C4-2B (cell line): Measurements from ENCODE around the gene RPS17.
"Not testable (repeated sequence)": the region's sequence is repeated elsewhere in the genome, so short reads cannot be mapped to it uniquely, and the experiment has no call there.

Source experiments
- H3K27ac ChIP-seq: fragments of 450-650 bp; 2 replicates; pipeline ENCODE4 v1.5.1; 2017
- ZFX ChIP-seq: fragments of 450-650 bp; IDR thresholded peaks from 2 replicates; pipeline ENCODE4 v1.6.1; 2017
- TF ChIP-seq, protein P1 (sequence below): fragments of 450-650 bp; conservative IDR thresholded peaks from 2 replicates; pipeline ENCODE4 v1.5.1; 2017; ENCODE audit warnings: mild to moderate bottlenecking

The RPS17 gene

DNA sequence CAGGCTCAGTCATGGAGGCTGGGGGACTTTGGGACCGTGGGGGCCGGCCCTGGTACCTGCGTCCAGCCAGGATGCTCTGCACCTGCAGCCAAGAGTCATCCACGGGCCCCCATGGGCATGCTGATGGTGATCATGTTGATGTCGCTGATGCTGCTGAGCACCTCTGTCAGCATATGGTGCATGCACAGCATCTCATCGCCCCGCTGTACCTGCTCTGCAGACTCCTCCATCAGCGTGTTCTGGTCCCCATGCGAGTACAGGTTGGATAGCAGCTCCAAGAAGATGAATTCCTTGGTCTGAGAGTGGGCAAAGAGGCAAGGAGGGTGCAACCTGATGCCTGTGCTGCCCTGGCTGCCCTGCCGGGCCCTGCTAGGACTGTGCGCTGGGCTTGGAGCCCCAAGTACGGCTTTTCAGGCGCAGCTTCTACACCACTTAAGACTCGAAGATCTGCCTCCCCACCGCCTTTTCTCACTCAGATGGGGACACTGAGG lies 7.2 kb downstream of the RPS17 start:
- TF ChIP-seq, protein P1, sequence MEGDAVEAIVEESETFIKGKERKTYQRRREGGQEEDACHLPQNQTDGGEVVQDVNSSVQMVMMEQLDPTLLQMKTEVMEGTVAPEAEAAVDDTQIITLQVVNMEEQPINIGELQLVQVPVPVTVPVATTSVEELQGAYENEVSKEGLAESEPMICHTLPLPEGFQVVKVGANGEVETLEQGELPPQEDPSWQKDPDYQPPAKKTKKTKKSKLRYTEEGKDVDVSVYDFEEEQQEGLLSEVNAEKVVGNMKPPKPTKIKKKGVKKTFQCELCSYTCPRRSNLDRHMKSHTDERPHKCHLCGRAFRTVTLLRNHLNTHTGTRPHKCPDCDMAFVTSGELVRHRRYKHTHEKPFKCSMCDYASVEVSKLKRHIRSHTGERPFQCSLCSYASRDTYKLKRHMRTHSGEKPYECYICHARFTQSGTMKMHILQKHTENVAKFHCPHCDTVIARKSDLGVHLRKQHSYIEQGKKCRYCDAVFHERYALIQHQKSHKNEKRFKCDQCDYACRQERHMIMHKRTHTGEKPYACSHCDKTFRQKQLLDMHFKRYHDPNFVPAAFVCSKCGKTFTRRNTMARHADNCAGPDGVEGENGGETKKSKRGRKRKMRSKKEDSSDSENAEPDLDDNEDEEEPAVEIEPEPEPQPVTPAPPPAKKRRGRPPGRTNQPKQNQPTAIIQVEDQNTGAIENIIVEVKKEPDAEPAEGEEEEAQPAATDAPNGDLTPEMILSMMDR: no peak
- no peak for TF ChIP-seq ZFX
- H3K27ac ChIP-seq: peak overlapping the region; percentile 31

DNA sequence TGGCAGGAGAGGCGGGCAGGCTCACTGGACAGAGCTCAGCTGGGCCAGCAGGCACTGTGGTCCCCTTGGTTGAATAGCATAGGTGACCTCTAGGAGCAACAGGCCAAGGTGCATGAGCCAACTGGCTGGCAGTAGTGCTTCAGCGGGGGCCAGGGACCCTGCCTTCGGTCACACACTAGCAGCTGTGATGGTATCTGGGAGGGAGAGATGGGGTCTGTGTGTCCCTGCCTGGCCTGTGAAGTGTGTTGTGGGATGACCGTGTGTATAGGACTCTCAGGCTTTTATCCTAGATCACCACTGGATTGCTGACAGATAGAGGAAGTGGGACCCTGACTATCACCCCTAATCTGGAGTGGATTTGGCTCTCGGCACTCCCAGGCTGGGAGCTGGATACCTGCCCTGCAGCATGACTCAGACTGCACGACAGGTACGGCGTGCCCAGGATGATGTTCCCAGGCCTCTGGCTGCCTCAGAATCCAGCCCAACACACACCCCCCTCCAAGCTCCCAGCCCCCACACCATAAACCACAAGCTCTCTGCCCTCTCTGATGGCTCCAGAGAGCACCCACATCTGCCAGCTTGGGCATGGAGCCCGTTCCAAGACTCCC lies 7.8 kb downstream of the RPS17 start:
- peak overlapping the region; percentile 31 for H3K27ac ChIP-seq
- TF ChIP-seq, protein P1: no peak
- TF ChIP-seq ZFX: no peak

DNA sequence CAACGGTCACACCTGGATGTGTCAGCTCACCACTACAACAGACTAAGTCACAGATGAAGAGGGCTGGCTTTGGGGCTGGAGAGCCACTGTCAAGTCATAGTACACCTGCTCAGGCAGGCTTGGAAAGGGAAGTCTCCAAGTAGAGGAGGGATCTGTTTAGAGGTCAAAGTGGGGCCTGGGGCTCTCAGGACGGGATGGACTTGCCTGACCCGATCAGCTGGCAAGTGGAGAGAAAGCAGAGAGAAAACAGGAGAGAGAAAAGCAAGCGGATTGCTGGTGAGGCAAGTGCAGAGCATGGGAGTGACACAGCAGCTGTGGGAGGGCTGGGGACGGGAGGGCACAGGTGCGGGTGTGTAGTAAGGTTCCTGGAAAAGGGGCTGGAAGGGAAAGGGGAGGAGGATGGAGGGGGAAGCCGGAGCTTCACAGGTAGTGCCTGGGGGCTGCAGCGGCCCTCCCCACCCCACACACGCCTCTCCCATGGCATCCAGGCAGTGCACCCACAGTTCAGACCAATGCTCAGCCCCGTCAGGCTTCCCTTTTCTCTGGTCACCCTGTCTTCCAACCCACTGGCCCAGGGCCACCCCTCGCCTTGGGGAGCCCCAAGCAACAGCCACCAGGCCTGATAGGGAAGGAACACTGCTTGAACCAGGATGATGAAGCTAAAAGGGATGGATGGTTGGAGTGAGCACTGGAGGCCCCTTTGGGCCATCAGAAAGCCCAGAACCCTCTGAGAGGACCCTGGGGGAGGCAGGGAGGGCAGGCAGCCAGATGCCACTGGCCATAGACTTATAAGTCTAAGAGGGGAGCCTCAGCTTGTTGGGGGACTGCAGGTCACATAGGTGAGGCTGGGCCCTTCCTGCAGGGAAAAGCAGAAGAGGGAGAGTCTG lies 8.5 kb downstream of the RPS17 start:
- no peak for TF ChIP-seq ZFX
- TF ChIP-seq, protein P1: no peak
- H3K27ac ChIP-seq: peak overlapping the region; percentile 31

DNA sequence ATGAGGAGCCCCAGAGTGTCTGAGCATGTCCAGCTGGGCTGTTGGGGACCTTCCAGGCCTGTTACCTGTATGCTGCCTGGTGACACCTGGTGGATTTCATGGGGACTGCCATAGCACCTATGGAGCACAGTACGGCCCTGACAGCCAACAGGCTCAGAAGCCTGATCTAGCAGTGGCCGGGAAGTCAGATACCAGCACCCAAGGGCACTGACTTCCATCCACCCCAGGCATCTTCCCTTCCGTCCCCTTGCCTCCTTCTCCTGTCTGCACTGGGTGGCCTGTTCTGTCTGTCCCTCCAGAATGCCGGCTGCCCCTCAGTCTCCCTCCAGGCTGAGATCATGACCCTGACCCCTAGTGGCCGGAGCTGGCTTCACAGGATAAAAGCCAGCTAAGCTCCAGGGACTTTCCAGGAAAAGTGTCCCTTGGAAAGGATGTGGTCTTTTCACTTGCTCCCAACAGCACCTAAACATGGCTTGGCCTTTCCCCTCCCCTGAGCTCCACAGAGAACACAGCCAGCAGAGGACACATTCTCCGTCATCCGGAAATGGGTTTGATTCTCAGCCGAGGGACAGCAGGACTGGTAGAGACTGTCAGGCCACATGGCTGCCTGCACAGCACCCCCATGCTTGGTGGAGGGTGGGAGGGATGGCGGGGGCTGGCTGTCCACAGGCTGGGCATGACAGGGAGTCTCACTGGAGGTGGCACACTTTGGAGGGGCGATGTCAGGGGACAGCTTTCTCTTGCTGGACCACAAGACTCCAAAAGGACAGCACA lies 9.5 kb downstream of the RPS17 start:
- no peak for TF ChIP-seq ZFX
- TF ChIP-seq, protein P1: peak; percentile 97
- peak overlapping the region; percentile 31 for H3K27ac ChIP-seq

DNA sequence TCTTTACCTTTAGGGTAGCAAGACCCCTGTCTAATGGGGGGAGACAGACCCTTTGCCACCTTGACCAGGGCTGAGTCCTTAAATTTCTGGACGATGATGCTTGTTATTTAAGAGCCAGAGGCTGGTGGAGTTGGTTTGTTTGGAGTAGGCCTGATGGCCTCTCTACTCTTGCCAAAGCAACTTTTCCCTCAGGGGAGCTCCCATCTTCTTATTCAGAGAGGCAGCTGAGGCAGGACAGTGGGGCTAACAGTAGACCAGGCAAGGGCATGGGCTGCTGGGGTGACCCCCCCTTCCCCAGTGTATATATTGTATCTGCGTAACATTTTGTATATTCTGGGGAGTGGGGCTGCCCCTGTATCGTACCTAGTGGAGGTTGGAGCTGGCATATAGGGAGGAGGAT lies 10.3 kb downstream of the RPS17 start:
- TF ChIP-seq, protein P1: no peak
- TF ChIP-seq ZFX: no peak
- no peak overlapping the region for H3K27ac ChIP-seq

DNA sequence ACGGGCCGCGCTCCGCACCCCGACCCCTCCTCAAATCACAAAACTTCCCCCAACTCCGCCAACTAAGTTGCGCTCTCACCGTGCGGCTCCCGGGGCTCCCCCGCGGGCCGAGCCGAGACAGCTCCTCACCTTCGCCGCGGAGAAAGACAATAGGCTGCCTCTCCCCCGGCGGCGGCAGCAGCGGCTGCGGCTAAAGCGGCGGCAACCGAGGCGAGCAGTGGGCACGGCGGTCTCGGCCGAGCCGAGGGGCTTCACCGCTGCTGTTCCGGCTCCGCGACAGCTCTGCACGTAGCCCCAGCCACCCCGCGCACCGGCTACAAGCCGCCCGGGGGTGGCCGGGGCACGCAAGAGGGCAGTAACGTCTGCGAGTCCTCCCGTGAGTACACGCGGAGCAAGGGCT lies 26.7 kb downstream of the RPS17 start:
- H3K27ac ChIP-seq: not testable (repeated sequence)

DNA sequence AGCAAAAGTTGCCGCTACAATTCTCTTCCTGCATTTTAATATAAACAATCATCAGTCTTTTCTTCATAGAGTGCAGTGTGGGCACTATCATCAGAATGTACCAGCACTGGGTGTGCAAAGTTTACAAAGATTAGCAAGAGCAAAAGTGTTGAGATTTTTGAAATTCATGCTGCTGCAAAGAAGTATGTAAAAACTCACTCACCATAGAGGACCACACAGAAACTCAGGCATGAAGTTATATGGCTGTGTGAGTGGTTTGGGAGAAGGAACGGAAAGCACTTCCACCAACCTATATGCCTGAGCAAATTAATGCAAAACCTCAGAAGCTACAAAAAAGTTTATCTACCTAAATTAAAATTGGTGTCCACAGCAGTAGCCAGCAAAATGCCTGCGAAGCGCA lies 32.6 kb downstream of the RPS17 start:
- H3K27ac ChIP-seq: not testable (repeated sequence)

DNA sequence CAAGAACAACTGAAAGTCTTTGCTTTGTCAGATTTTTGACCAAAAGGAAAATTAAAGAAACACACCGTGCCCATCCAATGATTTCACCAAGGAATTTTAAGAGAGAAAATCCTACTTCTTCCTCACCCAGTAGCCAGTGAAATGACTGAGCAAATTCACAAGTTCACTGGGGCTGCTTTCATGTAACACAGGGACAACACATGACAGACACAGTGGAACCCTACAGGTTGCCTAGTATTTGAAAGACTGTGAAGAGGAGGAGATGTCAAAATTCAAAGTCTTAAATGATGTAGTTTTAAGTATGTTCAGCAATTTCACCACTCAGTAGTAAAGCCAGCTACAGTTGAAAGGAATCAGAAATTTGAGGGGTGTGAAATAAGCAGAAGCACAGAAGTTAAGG lies 33.2 kb downstream of the RPS17 start:
- not testable (repeated sequence) for H3K27ac ChIP-seq

DNA sequence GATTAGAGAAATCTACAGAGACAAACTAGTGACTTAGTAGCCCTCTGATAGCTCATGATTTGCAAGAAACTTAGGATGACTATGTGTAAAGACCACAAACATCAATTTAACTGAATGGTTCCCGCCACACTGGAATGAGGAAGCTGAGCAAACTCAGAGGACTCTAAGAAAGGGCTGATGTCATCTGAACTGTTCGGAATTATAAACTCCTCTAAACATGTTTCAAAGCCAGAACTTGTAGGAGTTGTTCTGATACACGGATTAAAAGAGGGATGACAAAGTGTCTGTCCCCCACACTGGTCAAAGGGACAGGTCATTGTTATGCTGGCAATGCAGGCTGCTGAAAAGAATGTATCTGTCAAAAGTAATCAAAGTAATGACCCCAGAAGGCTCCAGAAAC lies 34.4 kb downstream of the RPS17 start:
- not testable (repeated sequence) for H3K27ac ChIP-seq

DNA sequence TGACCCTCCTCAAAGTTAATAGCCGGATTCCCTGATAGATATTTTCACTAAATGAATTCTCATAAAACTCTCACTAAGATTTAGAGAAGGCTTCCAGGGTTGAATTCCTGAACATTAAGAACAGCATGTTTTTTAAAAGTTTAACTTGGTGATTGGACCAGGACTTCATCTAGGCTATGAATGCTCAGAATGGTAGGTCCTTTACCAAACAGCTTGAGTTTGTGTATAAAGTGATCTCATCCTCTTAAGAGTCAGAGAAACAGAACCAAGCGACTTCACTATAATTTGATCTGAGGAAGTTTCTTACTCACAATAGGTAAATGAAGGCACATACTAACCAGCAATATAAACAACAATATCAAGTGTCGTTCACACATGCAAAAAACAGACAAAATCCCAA lies 36.2 kb downstream of the RPS17 start:
- not testable (repeated sequence) for H3K27ac ChIP-seq

DNA sequence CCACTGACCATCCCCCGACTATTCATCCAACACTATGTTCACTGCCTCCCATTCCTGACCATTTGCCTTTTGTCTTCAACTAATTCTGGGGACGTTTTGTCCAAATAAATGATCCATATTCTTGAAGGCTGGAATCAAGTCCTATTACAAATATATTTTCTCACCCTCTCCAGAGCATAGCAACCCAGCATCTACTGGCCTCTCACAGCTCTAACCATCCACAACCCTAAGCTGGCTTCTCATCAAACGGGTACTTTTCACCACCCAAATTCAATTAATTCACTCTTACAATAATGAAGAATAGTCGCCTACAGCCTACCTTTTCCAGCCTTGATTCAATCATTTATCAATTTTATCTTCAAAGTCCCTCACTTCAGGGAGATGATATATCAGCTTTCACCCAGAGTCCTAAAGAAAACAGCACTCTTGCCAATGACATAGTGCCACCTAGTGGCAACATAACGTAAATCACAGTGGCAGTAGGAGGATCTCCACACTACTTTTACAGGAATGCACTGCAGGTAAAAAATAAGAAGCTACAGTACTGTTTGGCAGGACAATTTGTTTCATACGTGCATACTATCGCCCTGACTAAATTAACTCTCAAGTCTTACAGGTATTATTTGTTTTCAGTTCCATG lies 37.4 kb downstream of the RPS17 start:
- H3K27ac ChIP-seq: not testable (repeated sequence)

DNA sequence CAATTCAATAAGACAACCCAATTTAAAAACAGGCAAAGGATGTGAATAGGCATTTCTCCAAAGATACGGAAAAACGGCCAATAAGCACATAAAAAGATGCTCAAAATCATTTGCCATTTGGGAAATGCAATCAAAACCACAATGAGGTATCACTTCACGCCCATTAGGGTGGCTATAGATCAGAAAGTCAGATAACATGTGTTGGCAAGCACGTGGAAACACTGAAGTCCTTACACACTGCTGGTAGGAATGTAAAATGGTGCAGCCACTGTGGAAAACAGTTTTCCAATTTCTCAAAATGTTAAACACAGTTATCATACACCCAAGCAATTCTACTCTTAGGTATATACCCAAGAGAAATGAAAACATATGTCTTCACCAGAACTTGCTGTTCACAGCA lies 39.5 kb downstream of the RPS17 start:
- not testable (repeated sequence) for H3K27ac ChIP-seq

DNA sequence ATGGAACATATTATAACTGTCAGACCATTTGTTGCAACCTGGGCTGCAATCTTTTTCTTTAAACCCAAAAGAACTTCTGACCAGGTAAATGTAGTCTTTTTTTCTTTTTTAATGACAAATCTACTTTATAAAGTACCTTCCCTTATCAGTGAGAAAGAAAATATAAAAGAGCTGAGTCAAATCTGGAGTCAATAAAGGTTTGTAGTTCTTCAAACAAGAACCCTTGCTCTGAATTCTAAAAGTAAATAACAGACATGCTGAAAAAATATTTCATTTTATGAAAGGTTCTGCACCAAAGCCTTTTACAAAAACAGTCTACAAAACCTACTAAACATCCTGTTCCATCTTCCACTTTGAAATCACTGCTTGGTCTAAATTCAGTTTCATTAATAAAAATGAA lies 42.3 kb downstream of the RPS17 start:
- not testable (repeated sequence) for H3K27ac ChIP-seq
